ENCODE results near the gene TIMP3.

TIMP3 gene

GRCh38 chr22:32771756-32772155 lies 29.7 kb upstream of the TIMP3 start:
- POLR2A ChIA-PET (ENCODE audit: low non-redundant PET): no interaction called here
- no peak for DNase-seq (ENCODE audit: low spot score)
- no peak for TF ChIP-seq CTCF (conservative IDR thresholded peaks at IDR 0.05; ENCODE audit: low read depth)
- CTCF ChIA-PET: interaction anchor here (0.5 kb wide), 1 partner anchor 233 kb away, joined by 3 read pairs; no protein-coding TSS in a partner anchor
- no peak overlapping the region for H3K27ac ChIP-seq

GRCh38 chr22:32775957-32776356 lies 25.5 kb upstream of the TIMP3 start:
- TF ChIP-seq CTCF (conservative IDR thresholded peaks at IDR 0.05; ENCODE audit: low read depth): peak; percentile 27; the same call in 1 of the 2 replicates
- ChIA-PET CTCF (interaction anchor here (0.6 to 1.1 kb wide), 4 partner anchors 10 to 394 kb away, joined by 3 to 8 read pairs (median 4); no protein-coding TSS in a partner anchor), POLR2A (ENCODE audit: low non-redundant PET) (no interaction called here)
- DNase-seq (ENCODE audit: low spot score): no peak
- H3K27ac ChIP-seq: no peak overlapping the region

GRCh38 chr22:32776397-32776796 lies 25.1 kb upstream of the TIMP3 start:
- POLR2A ChIA-PET (ENCODE audit: low non-redundant PET): no interaction called here
- no peak for DNase-seq (ENCODE audit: low spot score)
- TF ChIP-seq CTCF (conservative IDR thresholded peaks at IDR 0.05; ENCODE audit: low read depth): no peak
- H3K27ac ChIP-seq: no peak overlapping the region
- CTCF ChIA-PET: interaction anchor here (1.1 kb wide), 1 partner anchor 14 kb away, joined by 3 read pairs; no protein-coding TSS in a partner anchor

- CTCF ChIA-PET: interaction anchor here (0.7 to 1.1 kb wide), 2 partner anchors 14 to 1423 kb away, joined by 3 to 5 read pairs; no protein-coding TSS in a partner anchor
- no peak for DNase-seq (ENCODE audit: low spot score)
These were observed 24.7 kb upstream of the TIMP3 start for GRCh38 chr22:32776802-32777201.

GRCh38 chr22:32777987-32778386 lies 23.5 kb upstream of the TIMP3 start:
- no peak for TF ChIP-seq CTCF (conservative IDR thresholded peaks at IDR 0.05; ENCODE audit: low read depth)
- POLR2A ChIA-PET (ENCODE audit: low non-redundant PET): no interaction called here
- CTCF ChIA-PET: interaction anchor here (0.6 kb wide), 1 partner anchor 320 kb away, joined by 4 read pairs; no protein-coding TSS in a partner anchor
- H3K27ac ChIP-seq: no peak overlapping the region
- no peak for DNase-seq (ENCODE audit: low spot score)

More at GRCh38 chr22:32776802-32777201, 24.7 kb upstream of the TIMP3 start:
- no peak overlapping the region for H3K27ac ChIP-seq
- no peak for TF ChIP-seq CTCF (conservative IDR thresholded peaks at IDR 0.05; ENCODE audit: low read depth)
- POLR2A ChIA-PET (ENCODE audit: low non-redundant PET): no interaction called here

GRCh38 chr22:32780726-32781310 lies 20.7 kb upstream of the TIMP3 start:
- no peak overlapping the region for H3K27ac ChIP-seq
- DNase-seq (ENCODE audit: low spot score): no peak
- POLR2A ChIA-PET (ENCODE audit: low non-redundant PET): no interaction called here
- no peak for TF ChIP-seq CTCF (conservative IDR thresholded peaks at IDR 0.05; ENCODE audit: low read depth)
- CTCF ChIA-PET: no interaction called here
